ENCODE measurements around the gene POU2AF3.

DNA sequence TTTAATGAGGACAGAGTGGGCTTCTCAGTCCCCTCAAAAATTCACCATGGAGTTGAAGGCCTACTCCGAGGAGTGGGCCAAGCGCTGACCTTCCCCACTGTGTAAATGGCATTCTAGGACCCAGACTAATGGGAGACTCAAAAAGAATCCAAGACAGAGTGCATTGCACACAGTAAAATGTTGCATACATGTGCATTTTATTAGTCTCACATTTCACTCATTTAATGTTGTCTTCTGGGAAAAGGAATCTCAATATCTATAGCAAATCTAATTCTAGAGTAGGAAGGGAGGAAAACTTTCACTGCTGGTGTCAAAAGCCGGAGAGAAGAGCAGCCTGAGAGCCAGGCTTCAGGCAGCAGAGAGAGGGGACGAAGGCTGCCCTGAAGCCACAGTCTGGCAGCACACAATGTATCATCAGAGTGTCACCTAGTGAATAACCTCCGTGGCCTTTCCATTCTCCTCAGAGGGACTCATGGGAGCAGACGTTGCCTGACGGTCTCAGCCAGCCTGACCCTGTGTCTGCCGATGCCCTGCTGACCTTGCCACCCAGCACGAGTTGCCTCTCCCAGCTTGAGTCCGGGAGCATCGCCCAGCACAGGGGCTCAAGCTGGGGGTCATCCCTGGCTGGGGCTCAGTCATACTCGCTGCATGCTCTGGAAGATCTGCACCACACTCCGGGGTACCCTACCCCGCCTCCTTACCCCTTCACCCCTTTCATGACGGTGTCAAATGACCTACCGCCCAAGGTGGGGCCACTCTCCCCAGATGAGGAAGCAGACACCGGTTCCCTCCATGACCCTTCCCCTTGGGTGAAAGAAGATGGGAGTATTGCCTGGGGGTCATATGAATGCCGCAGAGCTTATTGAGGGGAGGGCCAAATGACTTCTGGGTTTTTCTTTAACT lies 12.9 kb upstream of the POU2AF3 start:
- no peak for TF ChIP-seq POLR2A (IDR thresholded peaks at IDR 0.05)
- TF ChIP-seq CTCF (IDR thresholded peaks at IDR 0.05 in 4 of 5, conservative IDR thresholded peaks at IDR 0.05 in 1 of 5): no peak

Data from gastrocnemius medialis (tissue), 4 donors.